ENCODE results near the gene GRIK4. TPM values are rescaled to one million over a fixed set of nuclear protein-coding genes. Genes with fewer than 3 reads are reported as not detected.

GRIK4 gene
- total RNA-seq, 1 donor from 2014 or later, result 2.2 TPM

GRCh38 chr11:120839846-120840402 is 328.4 kb downstream of the GRIK4 start:
- Histone ChIP-seq H3K79me2 (ENCODE audit: insufficient read depth, low read length) (no peaks in the 10 kb centered on the region), H3K27me3 (ENCODE audit: insufficient read depth, low read length) (no peaks in the 10 kb centered on the region)
- H3K27ac Mint-ChIP-seq (ENCODE audit: unreplicated experiment), result no peak overlapping the region

DNA sequence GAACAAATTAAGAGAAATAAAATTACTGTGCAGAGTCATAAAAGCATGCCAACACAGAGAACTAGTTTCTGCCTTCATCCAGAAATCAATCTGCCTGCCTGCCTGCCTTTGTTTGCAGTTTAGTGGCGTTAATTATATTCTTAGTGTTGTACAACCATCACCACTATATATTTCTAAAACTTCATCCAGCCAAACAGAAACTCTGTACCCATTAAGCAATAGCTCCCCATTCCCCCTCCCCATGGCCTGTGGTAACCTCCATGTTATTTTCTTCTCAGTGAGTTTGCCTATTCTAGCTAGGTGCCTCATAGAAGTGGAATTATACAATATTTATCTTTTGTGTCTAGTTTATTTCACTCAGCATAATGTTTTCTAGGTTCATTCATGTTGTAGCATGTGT is 329.1 kb downstream of the GRIK4 start:
- no peak for DNase-seq (ENCODE audit: low read depth)
- Mint-ChIP-seq H3K36me3 (ENCODE audit: low read depth, unreplicated experiment) (no peaks in the 10 kb centered on the region), H3K27me3 (ENCODE audit: low read depth, unreplicated experiment) (peaks cover 6% of the 10 kb centered on the region), H3K9me3 (ENCODE audit: unreplicated experiment) (peaks cover 6% of the 10 kb centered on the region), H3K4me3 (ENCODE audit: unreplicated experiment) (no peak overlapping the region), H3K27ac (ENCODE audit: unreplicated experiment) (no peak overlapping the region), H3K4me1 (ENCODE audit: low read depth, unreplicated experiment) (peaks cover 1% of the 10 kb centered on the region)
- H4K20me1 ChIP-seq (ENCODE audit: insufficient read depth, low read length), result no peaks in the 10 kb centered on the region
- H2AFZ ChIP-seq (ENCODE audit: low read depth, low read length), result no peak overlapping the region
- FAIRE-seq, result no peak
- no peaks in the 10 kb centered on the region for H3K36me3 ChIP-seq (ENCODE audit: insufficient read depth, low read length)
- no peaks in the 10 kb centered on the region for H3K4me1 ChIP-seq (ENCODE audit: insufficient read depth, low read length)
- no peak overlapping the region for H3K27ac ChIP-seq (ENCODE audit: low read depth, low read length)
- H3K9ac ChIP-seq (ENCODE audit: low read length), result no peak overlapping the region
- TF ChIP-seq CTCF (IDR thresholded peaks at IDR 0.05; ENCODE audit: insufficient read depth, low read depth, low read length), result no peak
- no peak for TF ChIP-seq EZH2 (IDR thresholded peaks at IDR 0.05; ENCODE audit: insufficient read depth, low read length)
- H3K27me3 ChIP-seq (ENCODE audit: insufficient read depth, low read length), result no peaks in the 10 kb centered on the region
- H3K9me3 ChIP-seq (ENCODE audit: insufficient read depth, low read depth, low read length), result no peaks in the 10 kb centered on the region
- H3K4me2 ChIP-seq (ENCODE audit: low read length), result no peak overlapping the region
- H3K4me3 ChIP-seq (ENCODE audit: insufficient read depth, low read depth, low read length), result no peak overlapping the region
- H3K79me2 ChIP-seq (ENCODE audit: insufficient read depth, low read length), result no peaks in the 10 kb centered on the region

More at GRCh38 chr11:120839846-120840402, 328.4 kb downstream of the GRIK4 start:
- peaks cover 7% of the 10 kb centered on the region for H3K27me3 Mint-ChIP-seq (ENCODE audit: low read depth, unreplicated experiment)
- Histone ChIP-seq H2AFZ (ENCODE audit: low read depth, low read length) (no peak overlapping the region), H3K27ac (ENCODE audit: low read depth, low read length) (no peak overlapping the region), H4K20me1 (ENCODE audit: insufficient read depth, low read length) (no peaks in the 10 kb centered on the region), H3K9ac (ENCODE audit: low read length) (no peak overlapping the region), H3K4me3 (ENCODE audit: insufficient read depth, low read depth, low read length) (no peak overlapping the region), H3K4me2 (ENCODE audit: low read length) (no peak overlapping the region), H3K36me3 (ENCODE audit: insufficient read depth, low read length) (no peaks in the 10 kb centered on the region), H3K9me3 (ENCODE audit: insufficient read depth, low read depth, low read length) (no peaks in the 10 kb centered on the region), H3K4me1 (ENCODE audit: insufficient read depth, low read length) (no peaks in the 10 kb centered on the region)
- DNase-seq (ENCODE audit: low read depth) (no peak), FAIRE-seq (no peak)
- H3K4me1 Mint-ChIP-seq (ENCODE audit: low read depth, unreplicated experiment), result peaks cover 1% of the 10 kb centered on the region
- TF ChIP-seq EZH2 (IDR thresholded peaks at IDR 0.05; ENCODE audit: insufficient read depth, low read length), result no peak
- TF ChIP-seq CTCF (IDR thresholded peaks at IDR 0.05; ENCODE audit: insufficient read depth, low read depth, low read length), result no peak
- no peak overlapping the region for H3K4me3 Mint-ChIP-seq (ENCODE audit: unreplicated experiment)
- peaks cover 6% of the 10 kb centered on the region for H3K9me3 Mint-ChIP-seq (ENCODE audit: unreplicated experiment)
- H3K36me3 Mint-ChIP-seq (ENCODE audit: low read depth, unreplicated experiment), result no peaks in the 10 kb centered on the region

DNA sequence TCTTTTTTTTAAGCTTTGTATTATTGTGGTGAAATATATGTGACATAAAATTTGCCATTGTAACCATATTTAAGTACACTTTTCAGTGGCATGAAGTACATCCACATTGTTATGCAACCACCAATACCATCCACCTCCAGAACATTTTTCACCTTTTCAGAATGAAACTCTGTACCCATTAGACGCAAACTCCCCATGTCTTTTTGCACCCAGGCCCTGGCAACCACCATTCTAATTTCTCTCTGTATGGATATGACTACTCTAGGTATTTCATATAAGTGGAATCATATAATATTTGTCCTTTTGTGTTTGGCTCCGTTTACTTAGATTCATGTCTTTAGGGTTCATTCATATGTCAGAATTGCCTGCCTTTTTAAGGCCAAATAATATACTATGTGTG is 329.5 kb downstream of the GRIK4 start:
- TF ChIP-seq CTCF (IDR thresholded peaks at IDR 0.05; ENCODE audit: insufficient read depth, low read depth, low read length) (no peak), EZH2 (IDR thresholded peaks at IDR 0.05; ENCODE audit: insufficient read depth, low read length) (no peak)
- no peak for FAIRE-seq

More for the DNA sequence above, 329.5 kb downstream of the GRIK4 start:
- H3K27ac Mint-ChIP-seq (ENCODE audit: unreplicated experiment), result no peak overlapping the region
- no peak for DNase-seq (ENCODE audit: low read depth)
- H2AFZ ChIP-seq (ENCODE audit: low read depth, low read length), result no peak overlapping the region
- H3K36me3 Mint-ChIP-seq (ENCODE audit: low read depth, unreplicated experiment), result no peaks in the 10 kb centered on the region
- no peaks in the 10 kb centered on the region for H3K9me3 ChIP-seq (ENCODE audit: insufficient read depth, low read depth, low read length)
- H3K9me3 Mint-ChIP-seq (ENCODE audit: unreplicated experiment), result peaks cover 6% of the 10 kb centered on the region
- H3K4me2 ChIP-seq (ENCODE audit: low read length), result no peak overlapping the region
- no peak overlapping the region for H3K9ac ChIP-seq (ENCODE audit: low read length)
- no peaks in the 10 kb centered on the region for H3K4me1 ChIP-seq (ENCODE audit: insufficient read depth, low read length)
- no peaks in the 10 kb centered on the region for H4K20me1 ChIP-seq (ENCODE audit: insufficient read depth, low read length)
- no peak overlapping the region for H3K27ac ChIP-seq (ENCODE audit: low read depth, low read length)
- H3K27me3 Mint-ChIP-seq (ENCODE audit: low read depth, unreplicated experiment), result peaks cover 6% of the 10 kb centered on the region
- no peak overlapping the region for H3K4me3 Mint-ChIP-seq (ENCODE audit: unreplicated experiment)
- no peaks in the 10 kb centered on the region for H3K79me2 ChIP-seq (ENCODE audit: insufficient read depth, low read length)
- H3K4me3 ChIP-seq (ENCODE audit: insufficient read depth, low read depth, low read length), result no peak overlapping the region
- no peaks in the 10 kb centered on the region for H3K4me1 Mint-ChIP-seq (ENCODE audit: low read depth, unreplicated experiment)
- H3K27me3 ChIP-seq (ENCODE audit: insufficient read depth, low read length), result no peaks in the 10 kb centered on the region
- no peaks in the 10 kb centered on the region for H3K36me3 ChIP-seq (ENCODE audit: insufficient read depth, low read length)
